ENCODE results near the gene SLC7A1.
A peak's percentile ranks its signal among the peaks of the same experiment; 100 is the strongest.

Gene SLC7A1

DNA sequence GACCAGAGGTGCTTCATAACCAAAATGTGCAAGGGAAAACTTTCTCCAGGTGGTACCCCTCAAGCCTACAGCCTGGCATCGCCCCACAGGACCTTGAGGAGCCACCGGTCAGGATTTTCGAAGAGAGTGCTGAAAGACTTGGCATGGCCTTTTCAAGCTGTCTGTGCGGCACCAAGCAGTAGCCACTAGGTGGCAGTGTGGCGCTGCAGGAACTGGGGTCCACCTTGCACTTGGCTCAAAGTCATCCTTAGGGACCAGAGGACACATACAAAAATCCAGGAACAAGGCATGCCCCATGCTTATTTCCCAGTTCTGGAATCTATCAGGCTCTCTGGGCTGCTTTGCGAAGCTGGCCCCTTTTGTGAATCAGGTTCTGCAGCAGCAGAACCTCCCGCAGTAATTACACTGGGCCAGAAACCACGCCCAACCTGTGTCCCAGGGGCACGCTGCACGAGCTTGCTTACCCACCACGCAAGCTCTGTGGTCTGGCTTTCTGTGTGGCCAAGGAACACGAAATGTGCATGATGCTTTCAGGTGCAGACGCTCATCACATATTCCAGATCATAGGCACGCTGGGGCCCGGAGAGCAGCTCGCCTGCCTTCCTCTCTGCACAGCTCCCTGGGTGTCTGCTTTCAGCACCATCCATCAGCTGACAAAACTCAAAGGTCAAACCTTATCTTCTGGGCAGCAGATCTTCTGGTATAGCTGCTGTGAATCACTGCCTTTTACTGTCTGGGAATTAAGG lies 87.2 kb downstream of the SLC7A1 start:
- DNase-seq: peak; percentile 58 to 75

DNA sequence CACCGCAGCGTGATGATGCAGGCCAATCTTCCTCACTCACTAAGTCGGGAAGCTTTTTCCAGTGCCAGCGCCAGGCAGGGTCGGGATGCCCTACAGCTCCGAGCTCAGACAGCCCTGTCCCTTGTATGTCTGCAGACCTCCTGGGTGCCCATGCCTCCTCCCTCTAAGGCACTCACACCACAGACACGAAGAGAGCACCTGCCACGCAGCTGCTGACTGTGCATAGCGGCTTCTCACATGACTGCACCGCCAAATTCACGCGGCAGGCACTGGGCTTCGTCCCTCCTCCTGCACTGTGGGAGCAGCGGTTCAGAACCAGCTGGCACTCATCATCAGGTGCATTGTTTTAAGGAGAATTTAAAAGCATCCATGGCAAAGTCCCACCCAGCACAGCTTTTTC lies 88.1 kb downstream of the SLC7A1 start:
- peak; percentile 76 to 88 for DNase-seq

DNA sequence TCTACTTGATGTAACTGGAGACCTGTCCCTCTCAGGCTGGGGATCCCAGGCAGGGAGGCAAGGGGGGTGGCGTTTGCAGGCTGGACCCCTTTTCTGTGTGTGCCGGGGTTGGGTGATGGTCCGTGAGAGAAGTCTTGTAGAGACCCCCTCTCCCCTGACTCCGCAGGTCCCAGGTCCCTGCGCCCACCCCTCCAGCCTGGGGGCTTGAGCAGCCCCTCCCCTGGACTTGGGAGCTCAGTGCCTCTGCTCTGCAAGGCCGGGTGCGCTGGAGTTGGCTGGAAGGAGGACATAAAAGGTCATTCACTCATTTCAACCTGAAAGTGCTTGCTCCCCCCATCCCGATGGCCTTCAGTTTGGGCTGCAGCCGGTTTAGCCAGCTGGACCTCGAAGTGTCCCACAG lies 89.5 kb downstream of the SLC7A1 start:
- no peak for DNase-seq

DNA sequence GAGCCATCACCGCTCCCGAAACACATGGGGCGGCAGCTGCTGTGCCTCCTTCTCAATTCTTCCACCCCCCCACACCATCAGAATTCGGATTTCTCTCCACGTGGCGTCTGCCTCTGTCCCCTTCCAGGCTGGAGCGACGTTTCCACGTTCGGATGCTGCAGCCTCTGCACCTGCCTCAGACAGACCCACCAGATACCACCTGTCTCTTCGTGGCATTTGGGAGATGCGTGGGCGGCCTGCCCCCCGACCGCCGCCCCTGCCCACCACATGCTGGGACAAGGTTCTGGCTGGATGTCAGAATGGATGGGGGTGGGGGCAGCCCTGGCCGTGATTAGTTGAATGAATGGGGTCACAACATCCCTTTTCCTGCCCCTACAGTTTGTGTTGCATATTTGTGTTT lies 90.0 kb downstream of the SLC7A1 start:
- DNase-seq: no peak

DNA sequence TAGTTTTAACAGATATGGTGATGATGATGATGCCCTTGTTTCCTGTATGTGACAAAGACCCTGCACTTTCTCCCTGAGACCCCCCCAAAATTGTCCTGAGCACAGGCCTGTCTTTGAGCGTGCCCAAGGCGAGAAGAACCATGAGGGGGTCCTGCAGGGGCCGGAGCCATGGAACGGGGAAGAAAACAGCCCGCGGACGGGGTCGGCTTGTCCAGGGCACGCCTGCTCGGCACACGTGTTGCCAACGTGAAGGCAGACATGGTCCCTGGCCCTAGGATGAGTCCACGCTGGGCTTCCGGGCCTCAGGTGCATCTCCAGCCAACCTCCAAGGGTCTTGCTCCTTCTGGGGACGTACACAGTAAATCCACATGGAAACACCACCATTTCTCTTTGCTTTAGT lies 90.8 kb downstream of the SLC7A1 start:
- DNase-seq: no peak

DNA sequence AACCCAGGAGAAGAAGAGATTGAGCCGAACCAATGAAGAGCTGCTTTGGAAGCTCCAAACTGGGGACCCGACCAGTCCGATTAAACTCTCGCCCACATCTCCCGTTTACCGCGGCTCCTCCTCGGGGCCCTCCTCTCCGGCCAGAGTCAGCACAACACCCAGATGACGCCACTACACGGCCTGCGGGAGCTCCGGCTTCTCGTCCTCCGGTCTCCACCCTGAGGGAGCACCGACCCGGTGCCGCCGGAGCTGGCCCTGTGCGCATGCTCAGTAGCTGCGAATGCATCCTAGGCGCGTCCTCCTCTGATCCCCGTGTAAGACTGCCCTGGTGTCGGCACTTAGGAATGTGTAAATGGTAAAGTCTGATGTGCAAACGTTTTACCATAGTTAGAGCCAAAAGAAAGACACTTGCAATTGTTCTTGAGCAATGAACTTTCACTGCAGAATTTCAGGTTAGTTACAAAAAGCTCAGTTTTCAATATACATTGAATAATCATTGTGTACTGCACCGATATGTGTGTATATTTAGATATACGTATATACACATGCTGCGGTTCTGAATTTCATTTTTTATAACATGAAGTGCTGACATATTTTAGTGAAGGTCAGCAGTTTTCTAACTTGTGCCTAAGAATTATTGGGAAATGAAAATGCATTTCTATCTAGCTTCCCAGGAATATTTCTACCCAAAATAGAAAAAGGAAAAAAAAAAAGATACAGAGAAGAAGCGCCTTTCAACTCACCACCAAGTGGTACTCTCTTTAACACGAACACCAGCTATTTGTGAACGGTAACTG lies 92.2 kb downstream of the SLC7A1 start:
- DNase-seq: no peak

DNA sequence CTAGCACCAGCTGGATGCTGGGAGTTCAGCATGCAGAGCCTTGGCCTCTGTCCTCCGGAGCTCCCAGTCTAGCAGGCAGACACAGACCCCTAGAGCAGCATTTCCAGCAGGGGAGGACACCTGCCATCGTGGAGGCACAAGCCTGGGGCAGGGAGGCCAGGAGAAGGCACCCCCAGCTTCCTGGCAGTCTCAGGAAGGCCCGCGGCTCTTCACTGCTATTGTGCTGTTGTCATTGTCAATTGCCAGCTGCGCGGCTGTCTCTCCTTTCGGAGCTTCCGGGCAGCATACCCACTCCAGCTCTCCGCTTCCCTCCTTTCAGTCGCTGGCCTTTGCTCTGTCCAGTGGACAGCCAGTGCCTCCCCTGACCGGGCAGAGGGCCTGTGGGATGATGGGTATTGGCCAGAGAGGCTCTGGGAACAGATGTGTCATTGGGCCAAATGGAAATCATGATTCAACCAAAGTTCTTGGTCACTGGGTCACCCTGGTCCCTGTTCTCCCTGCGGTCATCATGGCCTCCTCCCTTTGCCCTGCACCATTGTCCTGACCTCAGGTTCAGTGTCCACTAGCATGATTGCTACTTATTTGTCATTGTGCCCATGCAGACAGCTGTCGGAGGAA lies 93.0 kb downstream of the SLC7A1 start:
- no peak for DNase-seq

DNA sequence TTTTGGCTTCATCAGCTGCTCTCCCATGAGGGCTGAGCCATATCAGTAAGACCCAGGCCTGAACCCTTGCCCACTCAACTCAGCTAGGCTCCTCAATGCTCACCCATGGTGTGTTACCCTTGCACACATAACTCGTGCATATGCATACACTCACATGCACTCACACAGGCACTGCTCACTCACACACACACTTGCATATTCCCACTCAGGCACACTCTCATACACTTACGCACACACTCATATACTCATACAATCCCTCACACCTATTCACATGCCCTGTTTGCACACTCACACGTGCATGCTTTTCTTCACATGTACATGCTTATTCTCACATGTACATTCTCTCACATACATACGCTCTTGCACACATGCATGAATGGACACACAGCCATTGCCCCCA lies 93.8 kb downstream of the SLC7A1 start:
- no peak for DNase-seq

DNA sequence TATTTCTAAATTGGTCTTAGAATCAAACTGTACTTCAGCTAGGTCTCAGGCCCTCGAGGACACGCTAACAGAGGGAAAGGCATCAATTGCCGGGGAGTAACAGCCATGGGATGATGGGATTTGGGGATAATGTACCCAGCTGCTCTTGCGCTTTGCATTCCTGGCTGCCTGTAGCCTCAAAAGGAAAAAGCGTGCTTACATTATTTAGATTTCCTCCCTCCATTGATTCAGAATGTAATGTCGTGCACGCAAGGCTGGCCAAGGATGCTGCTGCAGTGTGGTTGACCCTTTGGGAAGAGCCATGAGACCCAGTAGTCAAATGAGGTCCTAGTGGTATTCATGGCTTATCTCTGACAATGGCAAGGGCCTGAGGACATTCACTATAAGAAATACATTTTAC lies 95.1 kb downstream of the SLC7A1 start:
- DNase-seq: no peak

DNA sequence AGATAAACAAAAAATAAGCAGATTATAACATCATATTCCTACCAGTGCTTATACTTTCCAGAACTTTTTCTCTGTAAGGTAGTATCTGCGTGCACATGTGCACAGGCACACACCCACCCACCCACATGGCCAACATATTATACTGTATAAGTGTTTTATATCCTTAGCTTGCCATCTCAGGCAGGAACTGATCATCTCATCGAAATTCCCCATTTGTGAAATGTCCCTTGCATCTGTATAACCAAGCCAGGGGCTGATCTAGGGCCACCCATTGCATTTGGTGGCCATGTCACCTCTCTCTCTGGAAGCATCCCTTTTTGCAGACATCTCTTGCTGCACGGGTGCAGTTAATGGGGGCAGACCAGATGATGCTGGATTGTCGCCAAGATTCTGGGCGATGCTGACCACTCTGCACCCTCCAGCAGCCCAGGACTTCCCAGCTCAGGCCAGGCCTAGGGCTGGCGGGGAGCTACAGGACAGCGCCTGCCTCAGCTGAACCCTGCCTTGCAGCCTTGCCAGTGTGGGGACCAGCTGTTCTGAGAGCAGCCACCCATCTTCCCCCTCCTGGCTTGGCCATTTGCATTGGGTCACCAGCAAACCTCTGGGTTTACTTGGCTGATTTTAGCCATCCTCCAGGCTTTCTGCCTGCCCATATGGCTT lies 95.9 kb downstream of the SLC7A1 start:
- no peak for DNase-seq

DNA sequence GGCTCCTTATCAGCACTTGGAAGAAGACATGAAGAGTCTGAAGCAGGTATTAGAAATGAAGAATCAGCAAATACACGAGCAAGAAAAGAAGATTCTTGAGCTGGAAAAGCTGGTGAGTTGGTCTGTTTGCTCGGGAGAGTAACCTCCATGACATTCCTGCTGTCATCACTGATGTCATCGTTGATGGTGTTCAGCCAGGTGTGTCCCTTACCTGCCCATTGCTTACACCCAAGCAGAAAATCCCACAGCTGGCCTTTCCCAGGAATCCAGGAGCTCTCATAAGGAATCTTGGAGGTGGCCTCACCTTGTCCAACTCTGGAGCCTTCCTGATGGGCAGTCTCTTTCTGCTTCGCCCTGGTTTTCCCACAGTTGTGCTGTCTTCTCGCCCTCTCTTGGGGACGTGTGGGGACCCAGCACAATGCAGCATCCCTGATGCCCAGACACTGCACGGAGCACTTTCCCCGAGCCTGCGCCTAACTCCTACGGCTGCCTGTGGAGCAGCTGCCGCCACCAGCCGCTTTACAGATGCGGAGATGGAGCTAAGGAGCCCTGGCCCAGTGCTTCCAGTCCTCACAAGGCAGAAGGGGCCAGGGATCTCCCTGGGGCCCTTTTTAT lies 97.0 kb downstream of the SLC7A1 start:
- DNase-seq: no peak

DNA sequence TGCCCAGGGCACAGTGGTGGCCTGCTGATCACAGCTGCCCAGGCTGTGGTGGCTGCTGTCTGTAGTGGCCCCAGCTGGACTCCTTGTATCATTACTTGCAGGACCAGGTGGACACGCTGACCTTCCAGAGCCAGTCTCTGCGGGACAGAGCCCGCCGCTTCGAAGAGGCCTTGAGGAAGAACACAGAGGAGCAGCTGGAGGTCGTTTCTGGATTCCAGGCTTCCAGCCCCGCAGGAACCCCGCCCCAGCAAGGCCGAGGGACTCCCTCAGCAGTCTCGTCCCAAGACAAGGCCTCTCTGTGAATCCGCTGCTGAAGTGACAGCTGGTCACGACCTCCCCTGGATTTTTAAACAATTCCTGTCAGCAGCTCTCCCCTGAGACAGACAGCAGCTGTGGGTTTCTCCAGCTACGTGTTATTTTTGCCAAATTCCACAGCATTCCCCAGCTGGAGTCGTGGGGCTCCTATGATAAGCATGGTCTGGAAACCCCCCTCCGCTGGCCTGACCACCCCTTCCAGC lies 98.3 kb downstream of the SLC7A1 start:
- DNase-seq: no peak

DNA sequence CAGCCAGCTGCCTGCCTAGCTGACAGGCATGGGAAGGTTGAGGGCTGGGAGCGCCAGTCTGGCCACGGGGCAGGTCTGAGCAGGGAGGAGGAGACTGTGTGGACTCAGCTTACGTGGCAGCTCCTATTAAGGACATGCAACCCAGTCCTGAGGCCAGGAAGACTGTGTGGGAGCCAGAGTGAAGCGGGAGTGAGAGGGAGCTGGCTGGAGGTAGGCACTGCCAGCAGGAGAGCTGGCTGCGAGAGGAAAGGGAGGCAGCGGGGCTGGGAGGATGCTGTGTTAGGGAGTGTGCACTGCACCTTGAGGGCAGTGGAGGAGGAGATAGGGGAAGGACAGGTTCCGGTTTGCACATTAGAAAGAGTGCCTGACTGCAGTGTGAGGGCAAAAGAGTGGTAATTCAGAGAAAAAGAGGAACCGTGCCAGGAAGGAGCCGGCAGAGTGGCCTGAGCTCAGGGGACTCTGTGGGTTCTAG lies 99.2 kb downstream of the SLC7A1 start:
- no peak for DNase-seq

DNA sequence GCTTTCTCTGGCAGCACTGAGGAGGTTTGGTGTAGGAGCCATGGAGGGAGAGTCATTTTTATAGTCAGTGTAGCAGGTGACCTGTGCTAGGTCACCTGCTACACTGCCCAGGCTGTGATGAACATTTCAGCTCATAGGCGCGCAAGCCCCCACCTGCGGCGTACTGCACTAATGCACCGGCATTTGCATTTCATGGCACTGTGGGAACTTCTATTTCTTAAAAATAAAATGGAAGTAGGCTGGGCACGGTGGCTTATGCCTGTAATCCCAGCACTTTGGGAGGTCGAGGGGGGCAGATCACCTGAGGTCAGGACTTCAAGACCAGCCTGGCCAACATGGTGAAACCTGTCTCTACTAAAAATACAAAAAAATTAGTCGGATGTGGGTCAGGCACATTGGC lies 101.0 kb downstream of the SLC7A1 start:
- DNase-seq: no peak

DNA sequence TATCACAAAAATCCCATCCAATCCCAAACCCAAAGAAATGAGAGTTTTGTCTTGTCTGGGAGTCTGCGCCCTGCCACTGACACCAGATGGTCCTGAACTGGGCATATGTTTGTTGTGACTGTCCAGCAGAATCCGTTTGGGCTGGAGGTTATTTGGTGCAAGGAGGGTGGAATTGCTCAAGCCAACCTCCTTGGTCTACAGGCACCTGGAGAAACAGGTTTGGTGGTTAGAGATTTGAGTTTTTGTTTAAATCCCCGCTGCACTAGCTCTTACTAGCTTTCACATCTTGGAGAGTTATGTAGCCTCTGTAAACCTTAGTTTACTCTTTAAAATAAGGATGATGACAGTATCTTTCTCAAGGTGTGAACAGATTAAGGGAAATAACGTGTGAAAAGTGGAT lies 101.7 kb downstream of the SLC7A1 start:
- no peak for DNase-seq

DNA sequence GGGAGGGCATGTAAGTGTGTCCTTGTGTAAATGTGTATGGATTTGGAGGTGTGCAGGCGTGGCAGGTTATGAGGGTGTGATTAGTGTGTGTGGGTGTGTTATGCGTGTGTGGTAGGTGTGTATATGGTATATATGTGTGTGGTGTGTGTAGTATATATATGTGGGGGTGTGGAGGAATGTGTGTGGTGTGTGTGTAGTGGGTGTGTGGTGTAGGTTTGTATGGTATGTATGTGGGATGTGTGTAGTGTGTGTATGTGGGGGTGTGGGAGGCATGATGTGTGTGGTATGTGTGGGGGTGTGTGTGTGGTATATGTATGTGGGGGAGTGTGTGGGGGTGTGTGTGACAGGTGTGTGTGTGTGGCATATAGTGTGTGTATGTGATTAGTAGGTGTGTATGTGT lies 104.2 kb downstream of the SLC7A1 start:
- no peak for DNase-seq

DNA sequence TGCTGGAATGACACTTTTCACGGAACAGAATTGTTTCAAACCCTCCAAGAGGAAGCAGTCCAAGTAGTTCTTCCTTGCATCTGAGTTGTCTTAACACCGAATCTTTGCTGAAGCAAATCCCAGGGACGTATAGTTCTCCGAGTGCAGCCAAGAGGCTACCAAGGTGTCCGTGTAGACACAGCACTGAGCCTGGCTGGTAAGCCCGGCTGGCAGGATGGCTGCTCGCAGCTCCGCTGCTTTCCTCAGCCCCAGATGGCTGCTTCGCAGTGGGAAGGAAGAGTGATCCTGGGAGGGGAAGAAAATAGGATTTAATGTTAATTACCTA lies 105.0 kb downstream of the SLC7A1 start:
- no peak for DNase-seq

DNA sequence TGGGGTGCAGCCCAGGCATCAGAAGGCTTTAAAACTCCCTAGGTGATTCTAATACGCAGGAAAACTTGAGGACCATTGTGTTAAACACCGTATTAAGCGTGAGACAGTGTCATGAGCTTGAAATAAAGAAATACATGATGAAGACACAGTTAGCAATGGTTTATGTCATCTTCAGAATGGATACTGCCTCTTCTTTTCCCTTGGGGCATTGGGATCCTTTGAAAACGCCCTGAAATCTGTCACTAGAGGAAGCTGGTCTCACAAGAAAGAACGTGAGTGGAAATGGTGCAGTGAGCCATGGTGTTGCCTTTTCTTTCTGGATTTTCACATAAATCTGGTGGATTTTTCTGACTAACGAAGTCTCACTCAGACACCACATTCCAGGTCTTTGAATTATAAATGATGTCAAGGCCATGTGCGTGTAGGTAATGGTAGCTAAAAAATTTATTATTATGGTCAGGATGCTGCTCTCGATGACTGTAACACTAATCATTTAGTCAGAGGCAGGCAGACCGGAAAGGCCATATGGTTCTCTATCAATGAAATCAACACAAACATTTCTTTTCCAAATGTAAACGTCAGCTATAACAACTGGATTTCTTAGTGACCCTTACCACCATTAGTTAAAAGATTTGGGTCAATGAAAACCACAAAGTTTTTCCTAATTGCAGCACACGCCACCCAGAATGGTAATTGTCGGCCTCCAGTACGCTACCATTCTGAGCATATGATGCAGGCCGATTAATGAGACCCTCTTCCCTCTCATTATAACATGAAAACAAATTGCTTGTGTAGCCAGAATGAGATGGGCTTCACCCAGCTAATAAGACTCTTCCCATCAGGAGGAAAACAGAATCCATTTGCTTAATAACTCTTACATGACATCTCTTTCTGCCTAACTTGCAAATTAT lies 105.6 kb downstream of the SLC7A1 start:
- no peak for DNase-seq

DNA sequence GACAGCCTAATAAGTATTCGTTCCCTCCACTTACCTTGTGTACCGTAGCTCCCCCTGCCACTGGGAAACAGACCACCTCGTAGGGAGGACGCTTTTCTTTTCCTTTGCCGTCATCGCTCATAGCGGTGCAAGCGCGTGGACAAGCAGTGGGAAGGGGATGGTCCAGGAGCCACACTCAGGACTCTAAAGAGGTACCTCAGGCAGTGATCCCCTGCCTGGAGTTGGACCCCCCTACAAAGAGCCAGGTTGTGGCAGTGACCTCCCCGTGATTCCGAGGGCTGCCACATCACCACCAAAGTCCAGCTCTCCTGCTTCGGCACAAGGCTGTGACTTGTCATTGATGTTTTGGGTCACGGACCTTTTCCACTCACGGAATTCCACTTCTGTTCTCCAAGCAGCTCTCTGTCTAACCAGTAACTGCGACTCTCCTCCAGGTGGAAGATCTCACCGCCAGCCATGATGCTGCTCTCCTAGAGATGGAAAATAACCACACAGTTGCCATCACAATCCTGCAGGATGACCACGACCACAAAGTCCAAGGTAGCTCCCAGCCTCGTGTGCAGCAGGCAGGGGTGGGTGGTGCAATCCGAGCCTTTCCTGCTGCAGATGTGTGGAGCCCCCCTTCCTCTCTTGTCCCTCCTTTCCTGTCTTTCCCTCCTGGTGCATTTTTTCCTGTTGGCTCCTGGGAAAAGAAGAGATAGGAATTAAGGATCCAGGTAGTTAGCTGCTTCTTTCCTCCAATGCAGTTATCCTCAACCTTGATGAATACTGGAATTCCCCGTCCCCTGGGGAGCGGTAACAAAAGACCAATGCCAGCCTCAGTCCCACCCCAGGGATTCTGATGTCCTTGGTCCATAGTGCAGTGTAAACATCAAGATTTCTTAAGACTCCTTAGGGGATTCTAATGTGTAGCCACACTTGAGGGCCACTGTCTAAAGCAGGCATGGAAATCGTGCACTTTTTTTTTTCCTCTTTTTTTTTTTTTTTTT lies 107.7 kb downstream of the SLC7A1 start:
- no peak for DNase-seq

DNA sequence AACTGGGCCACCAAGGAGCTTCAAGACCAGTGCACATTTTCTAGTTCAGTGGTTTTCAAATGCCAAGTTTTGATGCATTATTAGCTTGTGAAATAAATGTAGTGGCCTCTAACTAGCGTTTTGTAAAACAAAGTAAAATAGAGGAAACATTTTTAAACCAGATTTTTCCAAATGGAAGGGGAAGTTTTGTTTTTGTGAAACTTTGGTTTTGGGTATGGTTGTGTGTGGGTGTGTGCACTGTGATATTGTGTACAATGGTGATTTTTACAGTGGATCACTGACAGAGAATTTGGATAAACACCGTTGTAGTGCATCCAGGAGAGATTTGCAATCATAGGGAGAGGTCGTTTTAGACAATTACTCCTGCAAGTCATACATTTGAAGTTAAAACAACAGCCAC lies 108.9 kb downstream of the SLC7A1 start:
- no peak for DNase-seq

DNA sequence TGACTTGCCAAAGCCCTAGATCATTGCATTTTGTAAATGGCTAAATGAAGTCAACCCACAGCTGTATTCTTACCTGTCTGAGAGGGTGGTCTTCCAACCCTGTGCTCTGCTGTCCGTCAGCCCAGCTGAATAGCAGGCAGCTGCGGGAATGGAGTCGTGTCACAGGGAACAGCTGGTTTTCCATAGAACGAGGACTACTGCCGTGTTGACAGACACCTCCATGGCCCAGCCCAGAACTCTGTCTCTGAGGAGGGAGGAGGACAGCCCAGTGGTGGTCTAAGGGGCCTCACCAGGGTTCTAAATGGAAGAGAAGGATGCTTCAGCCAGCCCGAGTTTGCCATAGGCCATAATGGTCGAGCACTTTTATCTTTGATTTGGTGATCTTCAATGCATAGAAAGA lies 110.7 kb downstream of the SLC7A1 start:
- no peak for DNase-seq

Measured in SHP77 (cell line).